ENCODE data around the gene UBE2V1.

GRCh38 chr20:50130356-50130723 lies 17.4 kb upstream of the UBE2V1 start:
- TF ChIP-seq TAF1 (IDR thresholded peaks at IDR 0.05; ENCODE audit: borderline replicate concordance, low read depth, low read length) = no peak
- no peak for TF ChIP-seq POLR2AphosphoS5 (IDR thresholded peaks at IDR 0.05; ENCODE audit: low read depth, low read length)
- no peak for TF ChIP-seq POLR2A (IDR thresholded peaks at IDR 0.05; ENCODE audit: low read depth, low read length)
